GM21447 (cell line): ENCODE results near the gene SPG21.
A peak's percentile ranks its signal among the peaks of the same experiment; 100 is the strongest.

Experiments used
- ATAC-seq: cut with Tn5 transposase; IDR thresholded peaks from one replicate; pipeline ENCODE4 v1.9.1; 2021; ENCODE audit not compliant: unreplicated experiment

Gene SPG21

GRCh38 chr15:64942356-64942755 lies 47.4 kb downstream of the SPG21 start:
- no peak for ATAC-seq

GRCh38 chr15:64938192-64938591 lies 51.5 kb downstream of the SPG21 start:
- ATAC-seq, result no peak

- no peak for ATAC-seq
Observed at GRCh38 chr15:64934023-64934422, 55.7 kb downstream of the SPG21 start.

- ATAC-seq, result no peak
Observed at GRCh38 chr15:64931381-64931780, 58.3 kb downstream of the SPG21 start.

GRCh38 chr15:64930778-64931371 lies 58.8 kb downstream of the SPG21 start:
- no peak for ATAC-seq

- peak; percentile 78 for ATAC-seq
Observed at GRCh38 chr15:64930019-64930652, 59.6 kb downstream of the SPG21 start.

GRCh38 chr15:64928626-64929220 lies 61.0 kb downstream of the SPG21 start:
- no peak for ATAC-seq

- ATAC-seq, result no peak
Observed at GRCh38 chr15:64926661-64927060, 63.1 kb downstream of the SPG21 start.

- no peak for ATAC-seq
Observed at GRCh38 chr15:64925335-64926330, 64.1 kb downstream of the SPG21 start.

- ATAC-seq, result no peak
Observed at GRCh38 chr15:64923546-64923945, 66.2 kb downstream of the SPG21 start.

- ATAC-seq, result no peak
Observed at GRCh38 chr15:64921711-64922110, 68.0 kb downstream of the SPG21 start.

GRCh38 chr15:64919721-64920120 lies 70.0 kb downstream of the SPG21 start:
- no peak for ATAC-seq

GRCh38 chr15:64917211-64917610 lies 72.5 kb downstream of the SPG21 start:
- no peak for ATAC-seq

GRCh38 chr15:64916365-64916764 lies 73.3 kb downstream of the SPG21 start:
- no peak for ATAC-seq

GRCh38 chr15:64915518-64916227 lies 74.0 kb downstream of the SPG21 start:
- no peak for ATAC-seq
